ENCODE results near the gene EBLN2. TPM values are rescaled to one million over a fixed set of nuclear protein-coding genes. Genes with fewer than 3 reads are reported as not detected.

The EBLN2 gene
- total RNA-seq, 1 donor, result 8.6 TPM

GRCh38 chr3:73070675-73071575, 9.5 kb downstream of the EBLN2 start:
- no peak for TF ChIP-seq CTCF (IDR thresholded peaks at IDR 0.05; ENCODE audit: insufficient read depth, low read depth, low read length)
- no peak overlapping the region for H3K4me3 ChIP-seq (ENCODE audit: low read depth, low read length)
- peak; percentile 25 for DNase-seq (ENCODE audit: low read depth)

- no peak for DNase-seq (ENCODE audit: low read depth)
These were observed 10.5 kb downstream of the EBLN2 start for GRCh38 chr3:73071952-73072351.

GRCh38 chr3:73072634-73073033, 11.2 kb downstream of the EBLN2 start:
- no peak for TF ChIP-seq CTCF (IDR thresholded peaks at IDR 0.05; ENCODE audit: insufficient read depth, low read depth, low read length)
- DNase-seq (ENCODE audit: low read depth), result no peak
- no peak overlapping the region for H3K4me3 ChIP-seq (ENCODE audit: low read depth, low read length)

More at GRCh38 chr3:73071952-73072351, 10.5 kb downstream of the EBLN2 start:
- H3K4me3 ChIP-seq (ENCODE audit: low read depth, low read length), result no peak overlapping the region
- no peak for TF ChIP-seq CTCF (IDR thresholded peaks at IDR 0.05; ENCODE audit: insufficient read depth, low read depth, low read length)

GRCh38 chr3:73073091-73073707, 11.7 kb downstream of the EBLN2 start:
- H3K4me3 ChIP-seq (ENCODE audit: low read depth, low read length), result no peak overlapping the region
- no peak for TF ChIP-seq CTCF (IDR thresholded peaks at IDR 0.05; ENCODE audit: insufficient read depth, low read depth, low read length)
- DNase-seq (ENCODE audit: low read depth), result peak; percentile 28

- DNase-seq (ENCODE audit: low read depth), result peak; percentile 51
- no peak for TF ChIP-seq CTCF (IDR thresholded peaks at IDR 0.05; ENCODE audit: insufficient read depth, low read depth, low read length)
- H3K4me3 ChIP-seq (ENCODE audit: low read depth, low read length), result no peak overlapping the region
These were observed 13.3 kb downstream of the EBLN2 start for GRCh38 chr3:73074781-73075180.

GRCh38 chr3:73080216-73080966, 18.9 kb downstream of the EBLN2 start:
- no peak for DNase-seq (ENCODE audit: low read depth)

More at GRCh38 chr3:73080216-73080966, 18.9 kb downstream of the EBLN2 start:
- no peak overlapping the region for H3K4me3 ChIP-seq (ENCODE audit: low read depth, low read length)
- TF ChIP-seq CTCF (IDR thresholded peaks at IDR 0.05; ENCODE audit: insufficient read depth, low read depth, low read length), result no peak

Measured in fibroblast of villous mesenchyme (primary cell).